ENCODE data around the gene ZNF813. TPM values are rescaled to one million over a fixed set of nuclear protein-coding genes. Genes with fewer than 3 reads are reported as not detected.
A peak's percentile ranks its signal among the peaks of the same experiment; 100 is the strongest.
"Not testable (repeated sequence)": the region's sequence is repeated elsewhere in the genome, so short reads cannot be mapped to it uniquely, and the experiment has no call there.

The ZNF813 gene
- 5.2 TPM for total RNA-seq (ENCODE audit: unreplicated experiment)
- long read RNA-seq, partial matches to known transcripts = 0 of 1 reads
- long read RNA-seq, other reads (novel, unspliced or antisense) = 1 of 1 reads

DNA sequence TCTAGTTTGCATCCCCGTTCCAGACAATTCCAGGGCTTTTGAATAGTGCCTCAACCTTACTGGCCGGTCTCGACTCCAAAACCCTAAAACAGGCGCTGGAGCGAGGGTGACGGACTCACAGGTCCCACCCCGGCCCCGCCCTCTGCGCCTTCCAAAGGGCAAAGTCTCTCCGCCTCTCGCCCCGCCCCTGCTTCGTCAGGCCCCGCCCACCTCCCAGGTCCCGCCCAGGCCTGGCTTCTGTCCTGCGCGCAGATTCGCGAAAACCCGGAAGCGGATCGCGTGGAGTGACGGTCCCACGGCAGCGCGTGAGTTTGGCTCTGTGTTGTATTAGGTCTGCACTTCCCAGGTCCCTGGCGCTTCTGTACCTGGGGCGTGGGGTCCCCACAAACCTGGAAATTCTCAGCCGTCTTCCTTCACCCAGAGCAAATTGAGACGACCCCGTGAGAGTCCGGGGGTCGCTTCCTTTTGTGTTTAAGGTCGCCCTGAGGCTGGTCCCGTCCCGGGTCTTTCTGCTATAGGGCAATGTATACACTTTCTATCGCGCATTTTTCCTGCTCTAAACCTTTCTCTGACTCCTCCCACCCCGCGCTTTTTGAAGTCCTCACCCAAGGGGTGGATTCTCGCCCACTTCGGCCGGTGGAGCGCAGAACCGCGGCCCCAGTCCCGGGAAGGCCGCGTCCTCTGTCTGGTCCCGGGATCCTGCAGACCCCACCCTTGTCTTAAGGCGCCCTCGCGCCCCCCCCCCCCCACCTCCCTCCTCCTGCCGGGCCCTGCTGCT, at the start of gene ZNF813:
Gene ZNF813, plus strand, starts transcription at position 249 of the 778 bp plus-strand sequence. CDS start 16,090 bp downstream, outside the sequence.
- H3K9me3 Mint-ChIP-seq (ENCODE audit: unreplicated experiment) = peaks cover 2% of the 10 kb centered on the region
- peak within 1 kb of the TSS; percentile 97 for H3K27ac Mint-ChIP-seq (ENCODE audit: unreplicated experiment)
- peak within 1 kb of the TSS; percentile 97 for H3K4me3 Mint-ChIP-seq (ENCODE audit: unreplicated experiment)
- no peak for TF ChIP-seq CTCF (IDR thresholded peaks at IDR 0.05; ENCODE audit: partially characterized antibody, unreplicated experiment)
- DNase-seq = peak; percentile 99
- H3K4me1 Mint-ChIP-seq (ENCODE audit: low read depth, unreplicated experiment) = peaks cover 5% of the 10 kb centered on the region
- H3K36me3 Mint-ChIP-seq (ENCODE audit: unreplicated experiment) = peaks cover 8% of the 10 kb centered on the region
- H3K27me3 Mint-ChIP-seq (ENCODE audit: unreplicated experiment) = peaks cover 4% of the 10 kb centered on the region

DNA sequence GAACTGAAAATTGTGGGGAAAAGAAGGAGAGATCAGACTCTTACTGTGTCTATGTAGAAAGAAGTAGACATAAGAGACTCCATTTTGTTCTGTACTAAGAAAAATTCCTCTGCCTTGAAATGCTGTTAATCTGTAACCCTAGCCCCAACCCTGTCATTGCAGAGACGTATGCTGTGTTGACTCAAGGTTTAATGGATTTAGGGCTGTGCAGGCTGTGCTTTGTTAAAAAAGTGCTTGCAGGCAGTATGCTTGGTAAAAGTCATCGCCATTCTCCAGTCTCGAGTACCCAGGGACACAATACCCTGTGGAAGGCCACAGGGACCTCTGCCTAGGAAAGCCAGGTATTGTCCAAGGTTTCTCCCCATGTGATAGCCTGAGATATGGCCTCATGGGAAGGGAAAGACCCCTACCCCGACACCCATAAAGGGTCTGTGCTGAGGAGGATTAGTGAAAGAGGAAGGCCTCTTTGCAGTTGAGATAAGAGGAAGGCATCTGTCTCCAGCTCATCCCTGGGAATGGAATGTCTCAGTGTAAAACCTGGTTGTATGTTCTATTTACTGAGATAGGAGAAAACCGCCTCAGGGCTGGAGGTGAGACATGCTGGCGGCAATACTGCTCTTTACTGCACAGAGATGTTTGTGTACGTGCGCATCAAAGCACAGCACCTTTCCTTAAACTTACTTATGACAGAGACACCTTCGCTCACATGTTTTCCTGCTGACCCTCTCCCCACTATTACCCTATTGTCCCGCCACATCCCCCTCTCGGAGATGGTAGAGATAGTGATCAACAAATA, 46.8 kb upstream of the ZNF813 start:
- not testable (repeated sequence) for H3K27me3 Mint-ChIP-seq (ENCODE audit: unreplicated experiment); H3K4me1 Mint-ChIP-seq (ENCODE audit: low read depth, unreplicated experiment); DNase-seq; H3K27ac Mint-ChIP-seq (ENCODE audit: unreplicated experiment); H3K9me3 Mint-ChIP-seq (ENCODE audit: unreplicated experiment); H3K4me3 Mint-ChIP-seq (ENCODE audit: unreplicated experiment); H3K36me3 Mint-ChIP-seq (ENCODE audit: unreplicated experiment)

GRCh38 chr19:53422551-53422950, 45.0 kb upstream of the ZNF813 start:
- H3K27ac Mint-ChIP-seq (ENCODE audit: unreplicated experiment) = no peak overlapping the region
- H3K36me3 Mint-ChIP-seq (ENCODE audit: unreplicated experiment) = peaks cover 3% of the 10 kb centered on the region
- no peaks in the 10 kb centered on the region for H3K9me3 Mint-ChIP-seq (ENCODE audit: unreplicated experiment)
- DNase-seq = no peak
- peak overlapping the region; percentile 55 for H3K4me3 Mint-ChIP-seq (ENCODE audit: unreplicated experiment)
- H3K27me3 Mint-ChIP-seq (ENCODE audit: unreplicated experiment) = peaks cover 2% of the 10 kb centered on the region
- H3K4me1 Mint-ChIP-seq (ENCODE audit: low read depth, unreplicated experiment) = no peaks in the 10 kb centered on the region
- no peak for TF ChIP-seq CTCF (IDR thresholded peaks at IDR 0.05; ENCODE audit: partially characterized antibody, unreplicated experiment)

DNA sequence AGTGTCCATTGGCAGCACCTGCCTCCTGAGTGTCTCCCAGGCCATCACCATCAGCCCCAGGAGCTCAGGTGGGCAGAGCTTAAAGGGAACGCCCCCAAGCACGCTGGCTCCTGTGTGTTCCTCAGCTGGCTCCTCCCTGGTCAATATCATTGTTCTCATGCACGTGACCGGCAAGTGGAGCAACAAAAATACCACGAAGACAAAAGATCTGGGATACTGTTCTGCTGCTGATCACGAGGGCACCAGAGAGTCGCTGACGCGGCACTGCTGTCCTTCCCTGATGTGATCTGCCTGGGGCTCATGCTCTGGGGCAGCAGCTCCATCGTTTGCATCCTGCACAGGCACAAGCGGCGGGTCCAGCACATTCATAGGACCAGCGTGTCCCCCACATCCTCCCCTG, 44.5 kb upstream of the ZNF813 start:
- H3K27ac Mint-ChIP-seq (ENCODE audit: unreplicated experiment); H3K4me3 Mint-ChIP-seq (ENCODE audit: unreplicated experiment); H3K4me1 Mint-ChIP-seq (ENCODE audit: low read depth, unreplicated experiment); H3K9me3 Mint-ChIP-seq (ENCODE audit: unreplicated experiment); H3K36me3 Mint-ChIP-seq (ENCODE audit: unreplicated experiment); DNase-seq; H3K27me3 Mint-ChIP-seq (ENCODE audit: unreplicated experiment): not testable (repeated sequence)

DNA sequence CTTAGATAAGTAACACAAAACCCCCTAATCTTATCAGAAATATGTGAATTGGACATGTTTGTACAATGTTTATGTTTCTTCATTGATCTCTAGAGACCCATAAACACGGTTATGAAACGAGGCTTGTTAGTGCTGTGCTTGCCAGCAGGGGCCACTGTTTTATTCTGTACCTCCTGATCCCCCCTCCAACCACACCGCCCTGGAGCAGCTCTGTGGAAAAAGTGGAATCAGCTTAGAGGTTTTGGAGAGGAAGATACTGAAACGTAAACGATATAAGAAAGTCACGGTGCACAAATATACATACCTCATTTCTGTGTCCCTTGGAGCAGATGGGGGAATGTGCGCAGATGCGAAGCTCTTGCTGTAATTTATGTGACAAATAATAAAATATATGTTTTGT, 43.9 kb upstream of the ZNF813 start:
- not testable (repeated sequence) for DNase-seq; H3K4me1 Mint-ChIP-seq (ENCODE audit: low read depth, unreplicated experiment); H3K9me3 Mint-ChIP-seq (ENCODE audit: unreplicated experiment); H3K27me3 Mint-ChIP-seq (ENCODE audit: unreplicated experiment); H3K36me3 Mint-ChIP-seq (ENCODE audit: unreplicated experiment); H3K27ac Mint-ChIP-seq (ENCODE audit: unreplicated experiment)
- H3K4me3 Mint-ChIP-seq (ENCODE audit: unreplicated experiment) = peak overlapping the region; percentile 34

DNA sequence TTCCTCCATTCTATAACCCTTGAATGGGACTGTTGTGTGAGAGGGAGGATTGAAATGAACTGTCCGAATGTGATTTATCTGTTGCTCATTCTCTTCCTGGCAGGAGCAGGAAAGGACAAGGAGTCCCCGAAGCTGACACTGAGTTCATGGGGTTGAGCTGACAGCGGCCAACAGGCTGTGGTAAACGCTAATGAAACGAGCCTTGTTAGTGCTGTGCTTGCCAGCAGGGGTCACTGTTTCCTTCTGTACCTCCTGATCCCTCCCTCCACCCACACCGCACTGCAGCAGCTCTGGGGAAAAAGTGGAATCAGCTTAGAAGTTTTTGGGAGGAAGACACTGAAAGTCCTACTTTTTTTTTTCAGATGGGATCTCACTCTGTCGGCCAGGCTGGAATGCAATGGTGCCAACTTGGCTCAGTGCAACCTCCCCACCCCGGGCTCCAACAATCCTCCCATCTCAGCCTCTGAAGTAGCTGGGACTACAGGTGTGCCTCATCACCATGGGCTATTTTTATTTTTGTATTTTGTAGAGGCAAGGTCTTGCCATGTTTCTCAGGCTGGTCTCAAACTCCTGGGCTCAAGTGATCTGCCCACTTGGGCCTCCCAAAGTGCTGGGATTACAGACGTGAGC, 42.5 kb upstream of the ZNF813 start:
- peak; percentile 80 for TF ChIP-seq CTCF (IDR thresholded peaks at IDR 0.05; ENCODE audit: partially characterized antibody, unreplicated experiment)
- no peaks in the 10 kb centered on the region for H3K9me3 Mint-ChIP-seq (ENCODE audit: unreplicated experiment)
- H3K4me1 Mint-ChIP-seq (ENCODE audit: low read depth, unreplicated experiment) = no peaks in the 10 kb centered on the region
- peak; percentile 75 for DNase-seq
- no peak overlapping the region for H3K27ac Mint-ChIP-seq (ENCODE audit: unreplicated experiment)
- H3K27me3 Mint-ChIP-seq (ENCODE audit: unreplicated experiment) = peaks cover 2% of the 10 kb centered on the region
- no peaks in the 10 kb centered on the region for H3K36me3 Mint-ChIP-seq (ENCODE audit: unreplicated experiment)
- H3K4me3 Mint-ChIP-seq (ENCODE audit: unreplicated experiment) = no peak overlapping the region
